ENCODE results near the gene STARD7. TPM values are rescaled to one million over a fixed set of nuclear protein-coding genes. Genes with fewer than 3 reads are reported as not detected.

Gene STARD7
- polyA plus RNA-seq, 2 of the 4 experiments (the other 2 are of a cell fraction): 101 to 136 TPM

DNA sequence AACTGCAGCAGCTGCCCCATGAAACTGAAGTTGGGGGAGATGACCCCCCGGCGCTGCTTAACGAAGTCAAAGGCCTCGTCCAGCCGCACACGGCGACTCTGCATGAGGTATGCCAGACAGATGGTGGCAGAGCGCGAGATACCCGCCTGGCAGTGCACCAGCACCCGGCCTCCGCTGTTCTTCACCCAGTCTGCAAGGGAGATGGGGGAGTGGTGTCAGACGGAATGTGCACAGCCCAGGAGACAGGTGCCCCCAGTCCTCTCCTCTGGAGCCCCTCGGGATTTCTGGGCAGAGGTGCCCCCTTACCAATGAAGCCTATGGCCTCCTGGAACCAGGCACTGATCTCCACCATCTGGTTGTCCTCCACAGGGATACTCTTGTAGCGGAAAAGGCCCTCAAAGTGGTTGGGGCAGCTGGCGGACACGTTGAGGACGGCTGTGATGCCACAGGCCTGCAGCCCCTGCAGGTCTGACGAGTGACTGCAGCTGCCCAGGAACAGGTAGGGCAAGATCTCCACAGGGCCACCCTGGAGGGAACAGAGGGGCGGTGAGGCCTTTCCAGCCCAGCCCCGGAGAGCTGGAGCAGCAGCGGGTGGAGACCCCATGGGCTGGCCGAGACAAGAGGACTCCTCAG lies 64.7 kb downstream of the STARD7 start:
- POLR2A ChIA-PET: no interaction called here
- no peaks in the 10 kb centered on the region for H3K9me3 ChIP-seq
- 93% methylated on average over 21 of the region's 23 CpGs for WGBS (ENCODE audit: missing lambda C conversion rate)
- no peak overlapping the region for H3K27ac ChIP-seq
- no peak overlapping the region; the same call in 1 of the 3 replicates for H3K4me2 ChIP-seq
- DNase-seq (ENCODE audit: low read depth in 1 of 2, low spot score in 1 of 2): peak in 1 of 2 experiments; percentile 19
- no peak overlapping the region for H3K4me3 ChIP-seq
- ATAC-seq: 0 out of 6 replicates have a peak, but pooled peaks of 1 of the 2 experiments have one; percentile 13
- CTCF ChIA-PET: interaction anchor here (1.8 to 2.2 kb wide), 2 partner anchors 9 to 27 kb away, joined by 3 to 10 read pairs; partner anchors contain the start of gene ADRA2B
- TF ChIP-seq, protein P1, sequence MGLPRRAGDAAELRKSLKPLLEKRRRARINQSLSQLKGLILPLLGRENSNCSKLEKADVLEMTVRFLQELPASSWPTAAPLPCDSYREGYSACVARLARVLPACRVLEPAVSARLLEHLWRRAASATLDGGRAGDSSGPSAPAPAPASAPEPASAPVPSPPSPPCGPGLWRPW (IDR thresholded peaks at IDR 0.05): no peak
- no peak for TF ChIP-seq JUNB (IDR thresholded peaks at IDR 0.05)
- TF ChIP-seq NFE2L2 (conservative IDR thresholded peaks at IDR 0.05; ENCODE audit: low read length): no peak
- TF ChIP-seq HOXB5 (CRISPR knock-in tag; IDR thresholded peaks at IDR 0.05): no peak
- TF ChIP-seq, protein P2, sequence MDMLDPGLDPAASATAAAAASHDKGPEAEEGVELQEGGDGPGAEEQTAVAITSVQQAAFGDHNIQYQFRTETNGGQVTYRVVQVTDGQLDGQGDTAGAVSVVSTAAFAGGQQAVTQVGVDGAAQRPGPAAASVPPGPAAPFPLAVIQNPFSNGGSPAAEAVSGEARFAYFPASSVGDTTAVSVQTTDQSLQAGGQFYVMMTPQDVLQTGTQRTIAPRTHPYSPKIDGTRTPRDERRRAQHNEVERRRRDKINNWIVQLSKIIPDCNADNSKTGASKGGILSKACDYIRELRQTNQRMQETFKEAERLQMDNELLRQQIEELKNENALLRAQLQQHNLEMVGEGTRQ (IDR thresholded peaks at IDR 0.05): no peak
- TF ChIP-seq MAZ (IDR thresholded peaks at IDR 0.05; ENCODE audit: borderline replicate concordance, low read depth, low read length): no peak
- TF ChIP-seq HDAC2 (IDR thresholded peaks at IDR 0.05): no peak
- TF ChIP-seq, protein P3, sequence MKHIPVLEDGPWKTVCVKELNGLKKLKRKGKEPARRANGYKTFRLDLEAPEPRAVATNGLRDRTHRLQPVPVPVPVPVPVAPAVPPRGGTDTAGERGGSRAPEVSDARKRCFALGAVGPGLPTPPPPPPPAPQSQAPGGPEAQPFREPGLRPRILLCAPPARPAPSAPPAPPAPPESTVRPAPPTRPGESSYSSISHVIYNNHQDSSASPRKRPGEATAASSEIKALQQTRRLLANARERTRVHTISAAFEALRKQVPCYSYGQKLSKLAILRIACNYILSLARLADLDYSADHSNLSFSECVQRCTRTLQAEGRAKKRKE (CRISPR knock-in tag; IDR thresholded peaks at IDR 0.05; ENCODE audit: low read depth): no peak
- no peak for TF ChIP-seq EP300 (IDR thresholded peaks at IDR 0.05)
- TF ChIP-seq EHF (CRISPR knock-in tag; IDR thresholded peaks at IDR 0.05): no peak
- TF ChIP-seq CBX8 (IDR thresholded peaks at IDR 0.05): no peak
- TF ChIP-seq ESRRA (IDR thresholded peaks at IDR 0.05; ENCODE audit: borderline replicate concordance, low read length): no peak
- TF ChIP-seq HOXA7 (CRISPR knock-in tag; IDR thresholded peaks at IDR 0.05): no peak
- TF ChIP-seq, protein P4, sequence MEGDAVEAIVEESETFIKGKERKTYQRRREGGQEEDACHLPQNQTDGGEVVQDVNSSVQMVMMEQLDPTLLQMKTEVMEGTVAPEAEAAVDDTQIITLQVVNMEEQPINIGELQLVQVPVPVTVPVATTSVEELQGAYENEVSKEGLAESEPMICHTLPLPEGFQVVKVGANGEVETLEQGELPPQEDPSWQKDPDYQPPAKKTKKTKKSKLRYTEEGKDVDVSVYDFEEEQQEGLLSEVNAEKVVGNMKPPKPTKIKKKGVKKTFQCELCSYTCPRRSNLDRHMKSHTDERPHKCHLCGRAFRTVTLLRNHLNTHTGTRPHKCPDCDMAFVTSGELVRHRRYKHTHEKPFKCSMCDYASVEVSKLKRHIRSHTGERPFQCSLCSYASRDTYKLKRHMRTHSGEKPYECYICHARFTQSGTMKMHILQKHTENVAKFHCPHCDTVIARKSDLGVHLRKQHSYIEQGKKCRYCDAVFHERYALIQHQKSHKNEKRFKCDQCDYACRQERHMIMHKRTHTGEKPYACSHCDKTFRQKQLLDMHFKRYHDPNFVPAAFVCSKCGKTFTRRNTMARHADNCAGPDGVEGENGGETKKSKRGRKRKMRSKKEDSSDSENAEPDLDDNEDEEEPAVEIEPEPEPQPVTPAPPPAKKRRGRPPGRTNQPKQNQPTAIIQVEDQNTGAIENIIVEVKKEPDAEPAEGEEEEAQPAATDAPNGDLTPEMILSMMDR (IDR thresholded peaks at IDR 0.05): no peak
- TF ChIP-seq ZC3H11A (IDR thresholded peaks at IDR 0.05): no peak
- TF ChIP-seq, protein P5, sequence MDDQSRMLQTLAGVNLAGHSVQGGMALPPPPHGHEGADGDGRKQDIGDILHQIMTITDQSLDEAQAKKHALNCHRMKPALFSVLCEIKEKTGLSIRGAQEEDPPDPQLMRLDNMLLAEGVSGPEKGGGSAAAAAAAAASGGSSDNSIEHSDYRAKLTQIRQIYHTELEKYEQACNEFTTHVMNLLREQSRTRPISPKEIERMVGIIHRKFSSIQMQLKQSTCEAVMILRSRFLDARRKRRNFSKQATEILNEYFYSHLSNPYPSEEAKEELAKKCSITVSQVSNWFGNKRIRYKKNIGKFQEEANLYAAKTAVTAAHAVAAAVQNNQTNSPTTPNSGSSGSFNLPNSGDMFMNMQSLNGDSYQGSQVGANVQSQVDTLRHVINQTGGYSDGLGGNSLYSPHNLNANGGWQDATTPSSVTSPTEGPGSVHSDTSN (IDR thresholded peaks at IDR 0.05): no peak
- TF ChIP-seq MYC (IDR thresholded peaks at IDR 0.05; ENCODE audit: borderline replicate concordance, low read length): no peak
- TF ChIP-seq CEBPB (IDR thresholded peaks at IDR 0.05): no peak
- peaks cover 10% of the 10 kb centered on the region; the same call in 2 of the 3 replicates for H3K4me1 ChIP-seq
- no peak for FAIRE-seq

DNA sequence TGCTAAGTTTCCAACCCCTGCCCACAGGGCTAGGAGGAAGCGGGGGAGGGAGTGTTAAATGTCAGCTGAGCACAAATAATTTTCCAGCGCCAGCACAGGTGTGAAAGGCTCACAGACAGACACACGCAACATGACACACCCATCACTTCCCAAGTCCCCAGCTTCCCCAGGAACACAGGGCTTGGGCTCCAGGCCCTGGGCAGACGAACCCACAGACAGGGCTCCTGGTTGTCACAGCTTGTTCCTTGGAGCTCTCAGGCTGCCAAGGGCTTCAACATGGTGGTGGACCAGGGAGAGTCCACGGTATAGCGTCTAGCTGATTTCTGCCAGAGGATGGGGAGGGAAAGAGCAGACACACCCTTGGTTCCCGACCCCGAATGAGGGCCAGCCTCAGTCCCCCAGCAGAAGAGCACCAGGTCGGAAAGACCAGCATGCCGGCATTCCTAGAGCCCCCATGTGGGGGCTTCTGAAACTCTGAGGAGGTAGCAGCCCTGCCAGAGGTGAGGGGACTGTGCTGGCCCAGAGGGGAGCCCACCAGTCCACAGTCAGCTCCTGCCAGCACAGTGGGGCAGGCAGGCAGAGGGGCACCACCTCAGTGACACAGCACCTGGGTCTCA lies 65.3 kb downstream of the STARD7 start:
- CTCF ChIA-PET: interaction anchor here (1.8 to 2.2 kb wide), 2 partner anchors 10 to 26 kb away, joined by 3 to 10 read pairs; partner anchors contain the start of gene ADRA2B
- POLR2A ChIA-PET: no interaction called here
- Histone ChIP-seq H3K4me2 (no peak overlapping the region), H3K4me3 (no peak overlapping the region), H3K4me1 (peaks cover 5% of the 10 kb centered on the region; the same call in 2 of the 3 replicates), H3K27ac (no peak overlapping the region), H3K9me3 (no peaks in the 10 kb centered on the region)
- ATAC-seq (no peak), DNase-seq (ENCODE audit: low read depth in 1 of 2, low spot score in 1 of 2) (no peak), FAIRE-seq (no peak)
- 88% methylated on average over 10 of the region's 10 CpGs for WGBS (ENCODE audit: missing lambda C conversion rate)
- TF ChIP-seq EP300 (IDR thresholded peaks at IDR 0.05): no peak
- TF ChIP-seq, protein P4 (IDR thresholded peaks at IDR 0.05): no peak
- TF ChIP-seq KDM1A (IDR thresholded peaks at IDR 0.05; ENCODE audit: low read depth): no peak
- TF ChIP-seq, protein P6, sequence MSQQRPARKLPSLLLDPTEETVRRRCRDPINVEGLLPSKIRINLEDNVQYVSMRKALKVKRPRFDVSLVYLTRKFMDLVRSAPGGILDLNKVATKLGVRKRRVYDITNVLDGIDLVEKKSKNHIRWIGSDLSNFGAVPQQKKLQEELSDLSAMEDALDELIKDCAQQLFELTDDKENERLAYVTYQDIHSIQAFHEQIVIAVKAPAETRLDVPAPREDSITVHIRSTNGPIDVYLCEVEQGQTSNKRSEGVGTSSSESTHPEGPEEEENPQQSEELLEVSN (IDR thresholded peaks at IDR 0.05; ENCODE audit: borderline replicate concordance, low read depth): no peak
- TF ChIP-seq, protein P7, sequence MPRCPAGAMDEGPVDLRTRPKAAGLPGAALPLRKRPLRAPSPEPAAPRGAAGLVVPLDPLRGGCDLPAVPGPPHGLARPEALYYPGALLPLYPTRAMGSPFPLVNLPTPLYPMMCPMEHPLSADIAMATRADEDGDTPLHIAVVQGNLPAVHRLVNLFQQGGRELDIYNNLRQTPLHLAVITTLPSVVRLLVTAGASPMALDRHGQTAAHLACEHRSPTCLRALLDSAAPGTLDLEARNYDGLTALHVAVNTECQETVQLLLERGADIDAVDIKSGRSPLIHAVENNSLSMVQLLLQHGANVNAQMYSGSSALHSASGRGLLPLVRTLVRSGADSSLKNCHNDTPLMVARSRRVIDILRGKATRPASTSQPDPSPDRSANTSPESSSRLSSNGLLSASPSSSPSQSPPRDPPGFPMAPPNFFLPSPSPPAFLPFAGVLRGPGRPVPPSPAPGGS (IDR thresholded peaks at IDR 0.05): no peak
- TF ChIP-seq NR3C1 (IDR thresholded peaks at IDR 0.05): no peak
- no peak for TF ChIP-seq MAZ (IDR thresholded peaks at IDR 0.05; ENCODE audit: borderline replicate concordance, low read depth, low read length)
- no peak for TF ChIP-seq RFX5 (IDR thresholded peaks at IDR 0.05)
- TF ChIP-seq, protein P8, sequence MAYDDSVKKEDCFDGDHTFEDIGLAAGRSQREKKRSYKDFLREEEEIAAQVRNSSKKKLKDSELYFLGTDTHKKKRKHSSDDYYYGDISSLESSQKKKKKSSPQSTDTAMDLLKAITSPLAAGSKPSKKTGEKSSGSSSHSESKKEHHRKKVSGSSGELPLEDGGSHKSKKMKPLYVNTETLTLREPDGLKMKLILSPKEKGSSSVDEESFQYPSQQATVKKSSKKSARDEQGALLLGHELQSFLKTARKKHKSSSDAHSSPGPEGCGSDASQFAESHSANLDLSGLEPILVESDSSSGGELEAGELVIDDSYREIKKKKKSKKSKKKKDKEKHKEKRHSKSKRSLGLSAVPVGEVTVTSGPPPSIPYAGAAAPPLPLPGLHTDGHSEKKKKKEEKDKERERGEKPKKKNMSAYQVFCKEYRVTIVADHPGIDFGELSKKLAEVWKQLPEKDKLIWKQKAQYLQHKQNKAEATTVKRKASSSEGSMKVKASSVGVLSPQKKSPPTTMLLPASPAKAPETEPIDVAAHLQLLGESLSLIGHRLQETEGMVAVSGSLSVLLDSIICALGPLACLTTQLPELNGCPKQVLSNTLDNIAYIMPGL (CRISPR knock-in tag; IDR thresholded peaks at IDR 0.05; ENCODE audit: borderline replicate concordance): no peak

All from A549 (cell line).